Mucosa of rectum (tissue), 2 donors: Measurements from ENCODE around the gene TRIM44.
"Not testable (repeated sequence)": the region's sequence is repeated elsewhere in the genome, so short reads cannot be mapped to it uniquely, and the experiment has no call there.

Experiments used
- H3K27ac ChIP-seq, 2 donors: one replicate each; pipeline ENCODE4 v1.7.0; 2013; ENCODE audit warnings: inconsistent platforms in 2 of 2, low read depth in 2 of 2, low read length in 2 of 2
- H3K27me3 ChIP-seq, 2 donors: one replicate each; pipeline ENCODE4 v1.7.0; 2013; ENCODE audit warnings: low read length in 2 of 2; ENCODE audit not compliant: control insufficient read depth in 2 of 2, insufficient read depth in 2 of 2
- H3K36me3 ChIP-seq, 2 donors: one replicate each; pipeline ENCODE4 v1.7.0; 2013; ENCODE audit warnings: low read length in 2 of 2; ENCODE audit not compliant: control insufficient read depth in 2 of 2, insufficient read depth in 2 of 2
- H3K4me1 ChIP-seq, 2 donors: one replicate each; pipeline ENCODE4 v1.7.0; 2013; ENCODE audit warnings: low read length in 2 of 2, mild to moderate bottlenecking in 1 of 2; ENCODE audit not compliant: control insufficient read depth in 2 of 2, insufficient read depth in 2 of 2
- H3K4me3 ChIP-seq, 2 donors: one replicate each; pipeline ENCODE4 v1.7.0; 2013; ENCODE audit warnings: low read length in 2 of 2
- H3K9ac ChIP-seq, 2 donors: one replicate each; pipeline ENCODE4 v1.7.0; 2013; ENCODE audit warnings: low read length in 2 of 2, low read depth in 1 of 2, mild to moderate bottlenecking in 1 of 2
- H3K9me3 ChIP-seq, 2 donors: one replicate each; pipeline ENCODE4 v1.7.0; 2013; ENCODE audit warnings: low read length in 2 of 2; ENCODE audit not compliant: control insufficient read depth in 2 of 2
- donor health status: healthy.
- donor health status: Normal muscosa, but diverticular disease.

Gene TRIM44

DNA sequence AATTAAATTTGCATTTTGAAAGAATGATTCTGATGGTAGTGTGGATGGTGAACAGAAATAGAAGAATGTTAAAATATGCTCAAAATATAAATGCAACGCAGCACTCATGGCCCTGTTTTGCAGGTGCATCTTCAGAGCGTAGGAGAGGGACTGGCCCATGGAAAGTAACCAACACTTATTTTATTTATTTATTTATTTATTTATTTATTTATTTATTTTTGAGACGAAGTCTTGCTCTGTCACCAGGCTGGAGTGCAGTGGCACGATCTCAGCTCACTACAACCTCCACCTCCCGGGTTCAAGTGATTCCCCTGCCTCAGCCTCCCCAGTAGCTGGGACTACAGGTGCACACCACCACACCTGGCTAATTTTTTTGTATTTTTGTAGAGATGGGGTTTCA is 9.8 kb upstream of the TRIM44 start:
- H3K27ac ChIP-seq: not testable (repeated sequence)

DNA sequence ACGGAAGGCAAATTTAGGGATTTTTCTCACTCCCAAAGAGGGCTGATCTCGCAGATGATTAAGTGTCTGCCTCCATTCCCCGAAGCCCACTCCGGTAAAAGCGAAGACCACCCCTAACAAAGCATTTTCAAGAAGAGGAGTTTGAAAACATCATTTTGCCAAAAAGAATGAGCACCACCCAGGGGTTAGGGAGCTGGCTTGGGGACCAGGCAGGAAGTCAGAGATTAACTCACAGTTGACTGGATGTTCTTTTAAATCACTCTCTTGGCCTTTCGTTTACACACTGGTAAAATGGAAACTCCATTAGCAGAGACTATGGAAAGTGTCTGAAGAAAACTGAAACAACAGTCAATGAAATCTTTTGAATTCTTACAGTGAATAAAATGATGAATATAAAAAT is 7.9 kb upstream of the TRIM44 start:
- Histone ChIP-seq H3K4me1 (no peaks in the 10 kb centered on the region), H3K36me3 (no peaks in the 10 kb centered on the region), H3K27me3 (peaks cover 0 to 11% of the 10 kb centered on the region in 2 donors), H3K27ac (no peak overlapping the region), H3K4me3 (no peak overlapping the region), H3K9me3 (no peaks in the 10 kb centered on the region), H3K9ac (no peak overlapping the region)

More for the DNA sequence above, 9.8 kb upstream of the TRIM44 start:
- not testable (repeated sequence) for H3K9me3 ChIP-seq, H3K36me3 ChIP-seq, H3K4me3 ChIP-seq, H3K4me1 ChIP-seq, H3K27me3 ChIP-seq, H3K9ac ChIP-seq

DNA sequence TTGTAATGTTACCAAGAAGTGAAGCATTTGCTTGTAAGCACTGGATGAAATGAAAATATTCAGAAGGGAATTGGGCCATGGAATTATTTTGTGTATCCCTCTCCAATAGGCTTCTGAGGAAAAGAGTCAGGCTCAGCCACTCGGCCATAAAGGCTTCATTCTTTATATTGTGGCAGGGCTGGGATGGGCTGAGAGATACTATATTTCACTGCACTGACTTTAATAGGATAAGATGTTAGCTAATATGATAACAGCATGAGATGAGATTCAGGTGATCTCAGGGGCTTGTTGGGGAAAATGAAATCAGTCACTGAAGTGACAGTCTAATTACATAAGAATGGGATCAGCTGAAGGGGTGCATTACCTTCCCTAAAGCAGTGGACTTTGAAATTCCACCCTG is 7.3 kb upstream of the TRIM44 start:
- no peak overlapping the region for H3K27ac ChIP-seq
- H3K4me3 ChIP-seq: no peak overlapping the region
- no peaks in the 10 kb centered on the region for H3K36me3 ChIP-seq
- no peak overlapping the region for H3K9ac ChIP-seq
- H3K27me3 ChIP-seq: peaks cover 0 to 11% of the 10 kb centered on the region in 2 donors
- no peaks in the 10 kb centered on the region for H3K4me1 ChIP-seq
- H3K9me3 ChIP-seq: no peaks in the 10 kb centered on the region

DNA sequence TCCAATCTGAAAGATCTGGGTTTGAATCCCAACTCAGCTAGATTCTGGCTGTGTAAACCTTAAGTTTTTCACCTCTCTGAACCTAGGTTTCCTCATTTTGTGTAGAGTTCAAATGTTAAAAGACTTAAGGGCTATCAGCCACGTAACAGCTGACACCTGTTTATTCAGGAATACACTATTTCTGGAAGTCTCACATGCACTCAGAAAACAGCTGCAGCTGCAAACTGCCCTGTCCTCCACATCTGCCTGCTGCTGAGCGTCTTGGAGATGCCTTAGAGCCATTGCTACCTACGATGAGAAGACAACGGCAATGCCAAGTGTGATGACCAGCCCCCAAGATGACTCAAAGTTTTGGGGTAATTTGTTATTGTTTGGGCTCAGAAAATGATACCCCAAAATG is 6.7 kb upstream of the TRIM44 start:
- Histone ChIP-seq H3K27me3 (peaks cover 0 to 6% of the 10 kb centered on the region in 2 donors), H3K9ac (no peak overlapping the region), H3K9me3 (no peaks in the 10 kb centered on the region), H3K4me1 (no peaks in the 10 kb centered on the region), H3K4me3 (no peak overlapping the region), H3K36me3 (no peaks in the 10 kb centered on the region), H3K27ac (no peak overlapping the region)

DNA sequence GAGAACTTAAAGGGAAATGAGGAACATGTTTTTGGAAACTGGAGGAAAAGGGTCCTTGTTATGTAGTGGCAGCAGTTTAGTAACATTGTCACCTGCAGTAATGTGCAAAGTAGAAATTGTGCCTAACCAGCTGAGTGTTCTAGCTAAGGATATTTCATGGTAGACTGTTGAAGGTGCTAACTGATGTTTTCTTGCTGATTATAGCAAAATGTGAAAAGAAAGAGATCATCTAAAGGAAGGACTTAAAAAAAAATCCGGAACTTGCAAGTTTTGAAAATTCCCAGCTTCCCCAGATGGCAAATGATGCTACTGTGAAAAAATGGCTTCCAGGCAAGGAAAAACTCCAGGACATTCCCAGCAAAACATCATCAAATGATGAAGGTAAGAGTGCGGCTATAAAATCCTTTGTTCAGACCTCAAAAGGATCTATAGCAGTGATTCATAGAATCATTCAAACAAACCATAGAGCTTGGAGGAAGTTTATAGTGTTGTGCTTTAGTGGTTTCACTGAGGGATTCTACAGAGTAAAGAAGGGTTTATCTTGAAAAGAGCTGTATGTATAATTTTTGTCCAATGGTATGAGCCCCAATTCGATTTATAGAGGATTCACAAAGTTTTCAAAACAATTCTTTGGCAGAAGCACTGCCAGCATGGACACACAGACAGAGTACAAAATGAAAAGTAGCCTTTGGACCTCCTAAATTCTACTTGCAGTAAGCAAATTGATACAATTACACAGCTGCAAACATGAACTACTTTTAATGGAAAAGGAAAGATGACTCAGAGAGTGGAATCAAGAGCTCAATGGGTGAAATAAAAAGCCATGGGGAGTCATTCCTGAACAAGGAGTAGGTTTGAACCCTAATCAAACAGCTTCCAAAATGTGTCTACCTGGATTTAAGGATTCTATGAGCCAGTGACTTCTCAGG is 4.3 kb upstream of the TRIM44 start:
- H3K9ac ChIP-seq: no peak overlapping the region
- peaks cover 5% of the 10 kb centered on the region in 2 donors for H3K4me1 ChIP-seq
- H3K36me3 ChIP-seq: no peaks in the 10 kb centered on the region
- H3K4me3 ChIP-seq: no peak overlapping the region
- no peak overlapping the region for H3K27ac ChIP-seq
- H3K27me3 ChIP-seq: peaks cover 0 to 3% of the 10 kb centered on the region in 2 donors
- no peaks in the 10 kb centered on the region for H3K9me3 ChIP-seq

DNA sequence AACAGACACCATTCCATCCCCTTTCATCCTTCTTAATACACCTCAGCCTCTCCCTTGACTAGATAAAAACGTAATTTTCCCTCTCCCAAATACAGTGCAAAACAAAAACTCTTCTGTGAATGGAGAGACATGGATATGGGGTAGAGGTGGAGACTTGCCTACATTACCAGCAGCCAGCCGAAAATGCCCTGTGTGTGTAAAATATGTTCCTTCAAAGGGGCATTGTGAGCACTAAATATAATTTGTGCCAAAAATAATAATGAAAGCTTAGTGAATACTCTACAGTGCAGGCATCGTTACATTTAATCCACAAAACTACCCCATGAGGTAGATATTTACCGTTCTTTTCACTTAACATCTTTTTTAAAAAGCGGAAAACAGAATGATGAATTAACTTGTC is 1.0 kb upstream of the TRIM44 start:
- peak overlapping the region; percentile 81 to 99 for H3K4me3 ChIP-seq
- no peak overlapping the region for H3K27ac ChIP-seq
- no peaks in the 10 kb centered on the region for H3K9me3 ChIP-seq
- H3K4me1 ChIP-seq: peaks cover 9 to 12% of the 10 kb centered on the region in 2 donors
- peak overlapping the region in 1 of 2 donors; percentile 84 for H3K9ac ChIP-seq
- no peaks in the 10 kb centered on the region for H3K36me3 ChIP-seq
- peaks cover 0 to 3% of the 10 kb centered on the region in 2 donors for H3K27me3 ChIP-seq

DNA sequence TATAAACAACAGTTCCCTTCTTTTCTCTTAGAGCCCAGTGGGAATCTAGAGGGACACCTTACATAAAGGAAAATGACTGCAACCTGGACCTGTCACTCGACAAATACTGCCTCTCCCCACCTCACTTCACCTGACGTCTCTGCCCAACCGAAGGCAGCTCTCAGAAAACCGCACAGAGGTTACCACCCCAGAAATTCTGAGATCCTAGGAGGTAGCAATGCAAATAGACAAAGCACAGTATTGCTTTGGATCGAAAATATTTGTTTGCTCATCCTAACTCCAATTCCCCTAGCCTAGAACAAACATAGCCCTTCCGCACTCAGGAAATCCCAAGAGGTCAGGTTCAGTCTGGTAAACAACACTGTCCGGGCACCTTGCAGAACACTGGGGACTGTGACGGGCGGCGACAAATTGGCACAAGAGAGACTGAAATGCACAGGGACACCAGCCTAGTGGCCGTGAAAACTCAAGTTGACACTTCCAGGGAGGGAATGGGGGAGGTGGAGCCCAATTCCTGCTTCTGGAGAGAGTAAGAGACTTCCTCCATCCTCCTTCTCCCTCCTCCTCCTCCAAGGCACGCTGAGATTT is 420 bp upstream of the TRIM44 start:
- H3K4me3 ChIP-seq: peak overlapping the region; percentile 81 to 99
- H3K27ac ChIP-seq: peak overlapping the region; percentile 86 to 93
- peaks cover 9 to 12% of the 10 kb centered on the region in 2 donors for H3K4me1 ChIP-seq
- no peaks in the 10 kb centered on the region for H3K9me3 ChIP-seq
- no peaks in the 10 kb centered on the region for H3K36me3 ChIP-seq
- H3K9ac ChIP-seq: peak overlapping the region; percentile 81 to 84
- H3K27me3 ChIP-seq: peaks cover 0 to 3% of the 10 kb centered on the region in 2 donors

DNA sequence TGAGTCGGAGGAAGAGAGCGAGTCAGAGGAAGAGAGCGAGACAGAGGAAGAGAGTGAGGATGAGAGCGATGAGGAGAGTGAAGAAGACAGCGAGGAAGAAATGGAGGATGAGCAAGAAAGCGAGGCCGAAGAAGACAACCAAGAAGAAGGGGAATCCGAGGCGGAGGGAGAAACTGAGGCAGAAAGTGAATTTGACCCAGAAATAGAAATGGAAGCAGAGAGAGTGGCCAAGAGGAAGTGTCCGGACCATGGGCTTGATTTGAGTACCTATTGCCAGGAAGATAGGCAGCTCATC is 780 bp downstream of the TRIM44 start:
- peak overlapping the region; percentile 81 to 99 for H3K4me3 ChIP-seq
- H3K36me3 ChIP-seq: no peaks in the 10 kb centered on the region
- peaks cover 9 to 12% of the 10 kb centered on the region in 2 donors for H3K4me1 ChIP-seq
- peak overlapping the region; percentile 86 to 93 for H3K27ac ChIP-seq
- H3K9me3 ChIP-seq: no peaks in the 10 kb centered on the region
- peaks cover 0 to 3% of the 10 kb centered on the region in 2 donors for H3K27me3 ChIP-seq
- peak overlapping the region in 1 of 2 donors; percentile 81 for H3K9ac ChIP-seq

DNA sequence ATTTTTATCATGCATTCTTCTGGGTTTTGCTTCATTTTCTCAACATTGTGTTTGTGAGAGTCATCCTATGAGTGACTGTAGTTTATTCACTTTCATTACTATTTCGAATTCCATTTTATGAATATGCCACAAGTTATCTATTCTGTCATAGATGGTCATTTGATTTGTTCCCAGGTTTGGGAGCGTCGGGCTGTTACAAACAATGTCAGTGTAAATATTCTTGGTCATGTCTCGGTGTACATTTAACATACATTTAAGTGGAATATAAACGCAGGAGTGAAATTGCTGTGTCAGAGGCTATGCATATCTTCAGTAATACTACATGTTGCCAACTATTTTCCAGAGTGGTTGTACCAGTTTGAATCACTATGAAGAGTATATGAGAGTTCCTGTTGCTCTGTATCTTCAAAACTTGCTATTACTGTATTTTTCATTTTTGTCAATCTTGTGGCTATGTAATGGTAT is 2.4 kb downstream of the TRIM44 start:
- H3K4me3 ChIP-seq: no peak overlapping the region
- no peaks in the 10 kb centered on the region for H3K27me3 ChIP-seq
- H3K9me3 ChIP-seq: no peaks in the 10 kb centered on the region
- no peaks in the 10 kb centered on the region for H3K36me3 ChIP-seq
- no peak overlapping the region for H3K9ac ChIP-seq
- H3K27ac ChIP-seq: no peak overlapping the region
- H3K4me1 ChIP-seq: peaks cover 9 to 12% of the 10 kb centered on the region in 2 donors

DNA sequence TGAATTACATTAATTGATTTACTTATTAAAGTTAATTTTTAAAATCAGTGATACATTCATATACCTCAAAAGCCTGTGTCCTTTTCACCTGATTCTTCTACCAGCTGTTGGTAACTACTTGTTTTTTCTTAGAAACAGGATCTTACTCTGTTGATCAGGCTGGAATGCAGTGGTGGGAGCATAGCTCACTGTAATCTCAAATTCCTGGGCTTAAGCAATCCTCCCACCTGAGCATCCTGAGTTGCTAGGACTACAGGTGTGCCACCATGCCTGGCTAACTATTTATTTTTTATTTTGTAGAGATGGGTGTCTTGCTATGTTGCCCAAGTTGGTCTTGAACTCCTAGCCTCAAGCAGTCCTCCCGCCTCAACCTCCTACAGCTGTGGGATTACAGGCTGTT is 4.7 kb downstream of the TRIM44 start:
- no peak overlapping the region for H3K4me3 ChIP-seq

More for the DNA sequence above, 4.7 kb downstream of the TRIM44 start:
- no peak overlapping the region for H3K27ac ChIP-seq
- no peaks in the 10 kb centered on the region for H3K9me3 ChIP-seq
- H3K9ac ChIP-seq: no peak overlapping the region
- peaks cover 9% of the 10 kb centered on the region in 2 donors for H3K4me1 ChIP-seq
- no peaks in the 10 kb centered on the region for H3K36me3 ChIP-seq
- no peaks in the 10 kb centered on the region for H3K27me3 ChIP-seq
